ENCODE data around the gene EGFR.

EGFR gene

GRCh38 chr7:55237156-55237893, 218.5 kb downstream of the EGFR start:
- no peak for TF ChIP-seq CTCF (IDR thresholded peaks at IDR 0.05)

DNA sequence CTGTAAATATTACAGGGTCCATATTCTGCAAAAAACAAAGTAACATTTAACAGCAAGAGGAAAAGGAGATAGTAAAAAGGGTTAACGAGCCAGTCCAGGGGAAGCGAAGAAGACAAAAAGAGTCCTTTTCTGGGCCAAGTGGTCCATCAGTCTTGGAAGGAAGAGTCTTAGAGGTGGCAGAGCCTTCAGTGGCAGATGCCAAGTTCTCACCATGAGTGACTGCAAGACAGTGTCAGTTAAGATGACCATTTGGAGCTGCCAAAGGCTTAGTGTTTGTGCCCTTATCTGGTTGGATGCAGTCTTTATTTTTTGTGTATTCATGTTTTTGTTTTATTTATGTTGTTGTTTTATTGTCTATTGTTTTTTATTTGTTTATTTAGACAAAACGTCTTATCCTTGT, 220.6 kb downstream of the EGFR start:
- TF ChIP-seq CTCF (IDR thresholded peaks at IDR 0.05): no peak

DNA sequence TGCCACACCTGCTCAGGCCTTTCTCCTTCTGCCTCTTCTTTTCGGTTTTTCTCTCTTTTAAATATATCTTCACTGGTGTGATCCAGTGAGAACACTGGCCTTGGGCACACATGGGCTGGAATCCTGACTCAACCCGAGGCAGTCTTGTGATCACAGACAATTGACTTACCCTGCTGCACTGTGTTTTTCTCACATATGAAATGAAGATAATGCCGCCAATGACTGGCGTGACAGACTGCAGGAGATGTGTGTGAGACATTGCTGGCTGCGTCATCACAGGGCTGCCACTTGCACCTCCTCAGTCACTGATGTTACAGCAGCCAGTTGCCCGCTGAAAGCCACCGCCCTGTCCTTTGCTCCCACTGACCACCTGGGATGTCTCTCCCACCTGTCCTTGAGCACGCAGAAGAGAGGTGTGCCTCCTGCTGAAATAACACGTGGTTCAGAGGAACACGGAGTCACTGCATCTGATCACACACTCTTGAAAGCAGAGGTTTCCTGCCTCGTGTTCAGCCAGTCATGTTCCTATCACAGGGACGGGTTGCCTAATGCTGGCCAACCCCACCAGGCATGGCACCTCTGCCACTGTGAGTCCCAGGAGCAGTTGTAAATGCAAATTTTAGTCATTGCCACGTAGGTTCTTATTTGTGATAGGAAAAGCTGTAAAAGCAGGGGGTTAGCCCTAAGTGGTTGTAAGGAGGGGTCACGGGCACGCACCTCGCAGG, 221.8 kb downstream of the EGFR start:
- no peak for TF ChIP-seq CTCF (IDR thresholded peaks at IDR 0.05)

GRCh38 chr7:55241958-55242357, 223.1 kb downstream of the EGFR start:
- TF ChIP-seq CTCF (IDR thresholded peaks at IDR 0.05): no peak

DNA sequence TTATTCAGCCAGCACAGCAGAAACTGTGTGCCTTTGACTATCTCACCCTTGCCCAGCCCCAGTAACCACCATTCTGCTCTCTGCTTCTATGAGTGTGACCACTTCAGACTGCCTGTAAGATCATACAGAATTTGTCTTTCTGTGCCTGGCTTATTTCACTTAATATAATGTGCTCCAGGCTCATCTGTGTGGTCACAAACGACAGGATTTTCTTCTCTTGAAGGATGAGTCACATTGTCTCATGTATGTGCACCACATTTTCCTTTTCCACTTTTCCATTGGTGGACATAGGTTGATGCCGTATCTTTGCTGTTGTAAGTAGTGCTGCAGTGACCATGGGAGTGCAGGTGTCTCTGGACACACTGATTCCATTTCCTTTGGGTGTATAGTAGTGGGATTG, 223.8 kb downstream of the EGFR start:
- TF ChIP-seq CTCF (IDR thresholded peaks at IDR 0.05): no peak

DNA sequence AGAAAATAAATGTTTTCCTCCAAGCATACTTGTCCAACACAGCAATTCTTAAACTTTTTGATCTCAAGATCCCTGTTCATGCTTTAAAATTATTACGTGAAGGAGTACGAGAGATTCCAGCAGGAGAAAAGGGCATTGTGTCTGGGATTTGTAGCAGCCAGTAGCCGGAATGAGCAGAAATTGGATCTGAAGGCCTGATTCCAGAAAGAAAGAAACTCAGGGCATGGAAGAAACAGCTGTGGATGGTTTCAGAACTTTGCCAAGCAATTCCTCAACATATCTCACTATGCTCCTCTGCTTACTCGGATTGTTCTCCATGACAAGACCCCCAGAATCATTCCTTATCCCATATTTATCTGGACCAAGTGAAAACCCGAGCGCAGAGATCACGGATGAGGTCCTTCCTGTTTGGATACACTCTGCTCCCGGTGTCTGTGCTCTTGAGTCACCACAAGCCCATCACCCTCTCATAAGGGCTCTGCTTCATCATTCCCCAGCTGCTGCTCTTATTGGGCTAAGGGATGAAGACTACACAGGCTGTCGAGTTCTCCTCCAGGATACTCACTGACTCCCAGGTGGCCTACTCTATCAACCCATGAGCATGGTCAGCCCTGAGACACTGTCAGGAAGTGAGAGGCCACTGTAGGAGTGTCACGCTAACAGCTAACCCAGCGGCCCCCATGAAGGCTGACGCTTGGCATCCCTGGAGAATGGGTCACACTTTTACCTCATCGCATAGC, 225.4 kb downstream of the EGFR start:
- TF ChIP-seq CTCF (IDR thresholded peaks at IDR 0.05): no peak

- no peak for TF ChIP-seq CTCF (IDR thresholded peaks at IDR 0.05)
Observed at GRCh38 chr7:55245271-55245723, 226.5 kb downstream of the EGFR start.
